Prostate gland (tissue), 2 donors: Measurements from ENCODE around the gene LCMT2.
A peak's percentile ranks its signal among the peaks of the same experiment; 100 is the strongest.

ENCODE experiments used
- POLR2A ChIP-seq: fragments of 450-650 bp; IDR thresholded peaks from one replicate; pipeline ENCODE4 v1.6.1; 2016; ENCODE audit warnings: antibody characterized with exemption, mild to moderate bottlenecking
- POLR2AphosphoS5 ChIP-seq: sonication (generic); formaldehyde crosslinking; IDR thresholded peaks from one replicate; pipeline ENCODE4 v1.6.1; 2017; ENCODE audit warnings: antibody characterized with exemption
- TF ChIP-seq, protein P1 (sequence below), 4 experiments: fragments of 200-600 bp in 2 of 4; fragments of 450-650 bp in 2 of 4; sonication (generic) in 2 of 4; IDR thresholded peaks; 1 replicate in 3 of 4; 2 replicates in 1 of 4; pipeline ENCODE4 v1.5.1; 2016 to 2019; ENCODE audit warnings: antibody characterized with exemption in 4 of 4, mild to moderate bottlenecking in 2 of 4, moderate library complexity in 2 of 4

DNA sequence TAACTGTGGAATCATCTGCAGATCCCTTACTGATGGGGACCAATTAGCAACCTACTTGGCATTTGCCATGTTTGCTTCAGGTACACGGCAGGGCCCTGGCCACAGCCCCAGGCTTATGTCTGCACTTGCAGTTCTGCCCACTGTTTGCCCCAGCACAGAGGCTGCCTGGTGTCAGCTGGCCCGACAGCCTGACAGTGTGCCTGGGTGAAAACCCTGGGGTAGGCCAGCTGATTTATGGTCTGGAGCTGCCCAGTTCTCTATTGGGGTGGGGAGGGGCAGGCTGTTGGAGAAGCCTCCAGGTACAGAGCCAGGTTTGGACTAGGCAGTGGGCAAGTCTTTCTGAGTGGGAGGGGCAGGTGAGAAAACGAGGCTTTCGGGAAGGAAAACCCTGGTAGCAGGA lies 52.5 kb downstream of the LCMT2 start:
- TF ChIP-seq, protein P1, sequence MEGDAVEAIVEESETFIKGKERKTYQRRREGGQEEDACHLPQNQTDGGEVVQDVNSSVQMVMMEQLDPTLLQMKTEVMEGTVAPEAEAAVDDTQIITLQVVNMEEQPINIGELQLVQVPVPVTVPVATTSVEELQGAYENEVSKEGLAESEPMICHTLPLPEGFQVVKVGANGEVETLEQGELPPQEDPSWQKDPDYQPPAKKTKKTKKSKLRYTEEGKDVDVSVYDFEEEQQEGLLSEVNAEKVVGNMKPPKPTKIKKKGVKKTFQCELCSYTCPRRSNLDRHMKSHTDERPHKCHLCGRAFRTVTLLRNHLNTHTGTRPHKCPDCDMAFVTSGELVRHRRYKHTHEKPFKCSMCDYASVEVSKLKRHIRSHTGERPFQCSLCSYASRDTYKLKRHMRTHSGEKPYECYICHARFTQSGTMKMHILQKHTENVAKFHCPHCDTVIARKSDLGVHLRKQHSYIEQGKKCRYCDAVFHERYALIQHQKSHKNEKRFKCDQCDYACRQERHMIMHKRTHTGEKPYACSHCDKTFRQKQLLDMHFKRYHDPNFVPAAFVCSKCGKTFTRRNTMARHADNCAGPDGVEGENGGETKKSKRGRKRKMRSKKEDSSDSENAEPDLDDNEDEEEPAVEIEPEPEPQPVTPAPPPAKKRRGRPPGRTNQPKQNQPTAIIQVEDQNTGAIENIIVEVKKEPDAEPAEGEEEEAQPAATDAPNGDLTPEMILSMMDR (IDR thresholded peaks at IDR 0.05), result no peak
- TF ChIP-seq POLR2AphosphoS5 (peak; percentile 68), POLR2A (no peak)
